GM21619 (cell line): ENCODE results near the gene RNF213.

Source experiments
- ATAC-seq: cut with Tn5 transposase; IDR thresholded peaks from one replicate; pipeline ENCODE4 v1.9.1; 2021; ENCODE audit not compliant: unreplicated experiment

Gene RNF213

GRCh38 chr17:80414508-80414802, 153.8 kb downstream of the RNF213 start:
- ATAC-seq, result peak; percentile 1

GRCh38 chr17:80414803-80415625, 154.4 kb downstream of the RNF213 start, which contains the start of gene ENDOV:
Gene ENDOV, plus strand, starts transcription at chr17:80415167. Its CDS starts 28 bp downstream, at chr17:80415195.
- ATAC-seq, result peak; percentile 93

GRCh38 chr17:80415626-80416137, 155.0 kb downstream of the RNF213 start:
- peak; percentile 13 for ATAC-seq

GRCh38 chr17:80416260-80416939, 155.7 kb downstream of the RNF213 start:
- no peak for ATAC-seq

DNA sequence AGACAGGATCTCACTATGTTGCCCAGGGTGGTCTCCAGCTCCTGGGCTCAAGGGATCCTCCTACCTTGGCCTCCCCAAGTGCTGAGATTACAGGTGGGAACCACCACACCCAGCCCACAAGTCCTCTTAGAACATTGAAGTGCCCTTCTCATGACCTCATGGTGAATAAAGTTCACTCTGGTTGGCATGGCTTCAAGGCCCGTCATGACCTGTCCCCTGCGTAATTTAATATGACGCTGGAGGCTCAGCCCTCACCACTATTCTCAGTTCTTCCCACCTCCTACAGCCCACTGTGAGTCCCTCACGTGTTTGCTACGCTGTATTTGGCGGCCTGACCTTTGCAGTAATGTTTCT, 156.3 kb downstream of the RNF213 start:
- no peak for ATAC-seq

GRCh38 chr17:80418589-80418988, 157.9 kb downstream of the RNF213 start:
- ATAC-seq, result no peak

GRCh38 chr17:80419255-80419654, 158.6 kb downstream of the RNF213 start:
- ATAC-seq, result no peak

GRCh38 chr17:80421381-80422090, 160.9 kb downstream of the RNF213 start:
- ATAC-seq, result no peak

DNA sequence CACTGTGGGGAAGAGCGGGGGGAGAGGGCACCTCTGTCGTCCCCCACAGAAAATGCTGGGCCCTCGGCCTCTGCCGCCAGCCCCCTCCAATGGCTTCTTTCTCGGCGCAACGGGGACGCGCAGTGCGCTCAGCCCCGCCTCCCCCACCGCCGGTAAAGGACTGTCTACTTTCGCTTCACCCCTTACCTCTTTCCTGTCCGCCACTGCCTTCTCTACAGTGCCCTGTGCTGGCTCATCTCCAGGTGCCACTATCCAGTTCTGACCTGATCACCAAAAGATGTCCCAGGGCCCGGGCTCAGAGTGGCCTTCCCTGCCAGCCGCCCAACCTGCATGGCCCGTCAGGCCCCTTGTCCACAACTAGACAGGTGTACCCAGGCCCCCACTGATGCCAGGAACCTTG, 161.6 kb downstream of the RNF213 start:
- no peak for ATAC-seq

DNA sequence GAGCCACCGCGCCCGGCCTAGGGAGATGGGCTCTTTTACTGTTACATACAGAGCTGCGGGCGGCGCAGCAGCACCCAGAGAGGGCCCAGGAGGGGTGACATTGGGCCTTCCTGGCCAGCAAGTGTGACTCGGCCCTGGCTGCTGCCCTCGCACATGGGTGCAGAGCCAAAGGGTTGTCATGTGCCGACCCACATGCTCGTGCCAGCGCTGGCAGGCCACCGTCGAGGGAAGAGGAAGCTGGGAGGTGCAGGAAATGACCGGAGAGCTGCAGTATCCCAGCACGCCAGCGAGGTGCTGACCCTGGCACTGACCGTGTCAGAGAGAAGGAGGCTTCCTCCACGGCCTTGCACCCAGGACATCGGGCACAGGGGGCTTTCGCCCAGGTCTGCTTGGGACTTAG, 162.3 kb downstream of the RNF213 start:
- no peak for ATAC-seq

- ATAC-seq, result no peak
Measured at GRCh38 chr17:80423536-80424225, 163.0 kb downstream of the RNF213 start.

- ATAC-seq, result no peak
Measured at GRCh38 chr17:80424261-80424660, 163.6 kb downstream of the RNF213 start.

- no peak for ATAC-seq
Measured at GRCh38 chr17:80424878-80425765, 164.5 kb downstream of the RNF213 start.

DNA sequence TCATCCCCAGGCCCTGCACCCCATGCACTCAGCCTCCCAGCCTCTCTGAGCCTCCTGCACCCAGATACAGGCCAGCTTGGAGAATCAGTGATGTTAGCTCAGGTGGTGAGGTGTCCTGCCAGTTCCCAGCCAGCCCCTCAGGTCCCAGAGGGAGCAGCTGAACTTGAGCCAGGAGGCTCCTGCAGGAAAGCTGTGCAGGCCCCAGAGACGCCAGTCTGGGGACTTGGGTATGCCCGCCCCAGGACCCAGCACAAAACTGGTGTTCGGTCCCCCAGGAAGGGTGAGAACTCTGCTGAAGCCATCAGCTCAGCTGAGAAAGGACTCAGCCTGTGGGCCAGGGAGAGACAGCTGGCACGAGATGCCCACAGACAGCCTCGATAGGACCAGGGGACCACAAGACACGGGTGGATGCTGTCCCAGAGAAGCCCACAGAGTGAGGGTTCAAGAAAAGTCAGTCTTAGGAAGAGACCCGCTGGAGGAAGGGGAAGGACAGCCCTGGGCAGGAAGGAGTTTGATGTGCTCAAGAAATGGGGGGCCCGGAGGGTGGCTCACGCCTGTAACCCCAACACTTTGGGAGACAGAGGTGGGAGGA, 165.3 kb downstream of the RNF213 start:
- ATAC-seq, result no peak

- no peak for ATAC-seq
Measured at GRCh38 chr17:80426671-80427326, 166.1 kb downstream of the RNF213 start.

GRCh38 chr17:80427366-80428282, 167.0 kb downstream of the RNF213 start:
- ATAC-seq, result no peak

- ATAC-seq, result no peak
Measured at GRCh38 chr17:80428363-80428762, 167.7 kb downstream of the RNF213 start.

DNA sequence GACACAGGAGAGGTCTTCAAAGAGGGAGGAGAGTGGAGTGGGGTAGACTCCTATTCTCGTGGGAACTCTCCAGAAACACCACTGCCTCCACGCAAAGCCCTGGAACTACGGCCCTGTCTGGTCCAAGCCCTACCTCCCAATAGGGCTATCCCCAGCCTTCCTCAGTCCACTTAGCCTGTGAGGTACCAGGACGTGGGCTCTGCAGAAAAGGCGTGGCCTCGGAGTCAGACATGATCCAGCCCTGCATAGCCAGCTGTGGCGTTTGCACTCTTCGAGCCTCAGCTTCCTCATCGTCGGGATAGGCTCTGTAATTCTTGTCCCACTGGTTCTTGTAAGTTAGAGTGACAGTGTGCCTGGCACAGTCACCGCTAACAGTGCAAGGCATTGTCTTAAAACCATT, 168.1 kb downstream of the RNF213 start:
- ATAC-seq, result no peak
